GM10266 (cell line): ENCODE measurements around the gene OR1J2.
"Not testable (repeated sequence)": the region's sequence is repeated elsewhere in the genome, so short reads cannot be mapped to it uniquely, and the experiment has no call there.

ENCODE experiments used
- DNase-seq: peaks from one replicate; pipeline ENCODE4 v3.0.0; 2012; ENCODE audit errors: extremely low spot score
- CTCF ChIP-seq: IDR thresholded peaks from 2 replicates; pipeline ENCODE4 v1.5.1; 2012; ENCODE audit warnings: mild to moderate bottlenecking, low read depth; ENCODE audit not compliant: control insufficient read depth, insufficient read depth; ENCODE audit errors: missing control alignments

The OR1J2 gene

DNA sequence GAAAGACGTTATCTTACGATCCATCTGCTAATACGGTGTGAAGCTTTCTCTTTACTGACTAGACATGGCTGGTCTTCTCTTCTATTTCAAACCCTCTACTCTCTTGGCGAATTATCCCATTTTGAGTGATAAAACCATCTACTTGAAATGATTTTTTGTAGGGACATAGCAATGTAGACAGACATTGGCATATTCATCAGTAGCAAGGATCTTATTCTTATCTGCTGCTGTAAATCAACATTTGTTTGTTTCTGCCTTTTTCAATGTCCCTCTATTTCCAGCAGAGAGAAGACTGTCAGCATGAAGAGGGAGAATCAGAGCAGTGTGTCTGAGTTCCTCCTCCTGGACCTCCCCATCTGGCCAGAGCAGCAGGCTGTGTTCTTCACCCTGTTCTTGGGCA lies 8.2 kb downstream of the OR1J2 start, which contains the start of gene OR1J4:
Gene OR1J4, plus strand, starts transcription at position 301 of the 400 bp plus-strand sequence. Its CDS starts 0 bp downstream, at position 301.
- TF ChIP-seq CTCF: no peak
- no peak for DNase-seq

- TF ChIP-seq CTCF: no peak
- no peak for DNase-seq
Measured at GRCh38 chr9:122519376-122519775, 8.8 kb downstream of the OR1J2 start.

DNA sequence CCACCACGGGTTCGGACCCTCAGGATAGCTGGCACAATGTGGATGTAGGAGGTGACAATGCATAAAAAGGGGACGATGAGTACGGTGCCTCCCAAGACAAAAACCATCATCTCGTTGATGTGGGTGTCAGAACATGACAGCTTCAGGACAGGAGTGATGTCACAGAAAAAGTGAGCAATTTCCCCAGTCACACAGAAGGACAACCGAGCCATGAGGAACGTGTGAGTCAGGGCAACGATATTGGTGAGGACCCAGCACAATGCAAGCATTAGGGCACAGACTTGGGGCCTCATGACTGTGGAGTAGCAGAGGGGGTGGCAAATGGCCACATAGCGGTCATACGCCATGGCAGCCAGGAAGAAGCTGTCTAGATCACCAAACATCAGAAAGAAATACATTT lies 16.0 kb downstream of the OR1J2 start:
- DNase-seq: no peak
- no peak for TF ChIP-seq CTCF

GRCh38 chr9:122527193-122527592 lies 16.6 kb downstream of the OR1J2 start, which contains the start of gene OR1N1:
Gene OR1N1 (minus strand): TSS chr9:122527293. CDS start chr9:122527293, 0 bp downstream.
- DNase-seq: no peak
- no peak for TF ChIP-seq CTCF

GRCh38 chr9:122531157-122531556 lies 20.6 kb downstream of the OR1J2 start:
- DNase-seq: not testable (repeated sequence)

DNA sequence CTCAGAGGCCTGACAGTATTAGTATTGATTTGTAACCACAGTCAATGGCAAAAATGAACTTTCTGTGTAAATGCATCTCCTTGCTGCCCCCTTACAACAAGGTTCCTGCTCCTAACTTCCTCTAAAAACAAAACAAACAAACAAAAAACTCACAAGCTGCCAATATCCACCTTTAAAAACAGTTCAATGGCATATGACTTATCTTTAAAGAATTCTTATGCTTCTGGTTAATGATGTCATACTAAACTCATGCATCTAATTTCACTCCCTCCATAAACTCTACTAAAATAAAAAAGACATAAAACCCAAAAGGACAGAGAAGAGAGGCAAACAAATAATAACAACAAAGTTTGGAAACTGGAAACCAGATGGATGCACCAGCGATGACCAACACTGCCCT lies 25.5 kb downstream of the OR1J2 start:
- no peak for TF ChIP-seq CTCF
- no peak for DNase-seq

GRCh38 chr9:122537066-122537465 lies 26.5 kb downstream of the OR1J2 start:
- not testable (repeated sequence) for DNase-seq

DNA sequence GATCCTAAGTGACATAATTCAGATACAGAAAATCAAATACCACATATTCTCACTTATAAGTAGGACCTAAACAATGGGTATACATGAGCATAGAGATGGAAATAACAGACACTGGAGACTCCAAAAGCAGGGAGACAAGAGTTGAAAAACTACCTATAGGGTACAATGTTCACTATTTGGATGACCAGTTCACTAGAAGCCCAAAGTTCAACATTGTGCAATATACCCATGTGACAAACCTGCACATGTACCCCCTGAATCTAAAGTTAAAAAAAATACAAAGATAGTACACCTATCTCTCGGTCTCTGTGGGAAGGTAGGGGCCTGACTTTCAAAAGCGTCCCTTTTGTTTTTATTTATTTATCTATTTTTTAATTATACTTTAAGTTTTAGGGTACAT lies 28.2 kb downstream of the OR1J2 start:
- no peak for TF ChIP-seq CTCF
- DNase-seq: no peak

GRCh38 chr9:122546196-122546595 lies 35.6 kb downstream of the OR1J2 start:
- no peak for TF ChIP-seq CTCF
- no peak for DNase-seq
